Activated CD4-positive, alpha-beta T cell treated with anti-CD3 and anti-CD28 coated beads, Interleukin-2, Interleukin-4, amounts not matched to agents 100 ng/mL and 50 ng/mL, durations not matched to agents 16 hours and 8 hours (primary cell): Measurements from ENCODE around the gene GNG7.
"Not testable (repeated sequence)": the region's sequence is repeated elsewhere in the genome, so short reads cannot be mapped to it uniquely, and the experiment has no call there.

ENCODE experiments used
- DNase-seq: peaks from one replicate; pipeline ENCODE4 v3.0.0-alpha.2; 2020; ENCODE audit warnings: low spot score

The GNG7 gene

GRCh38 chr19:2713170-2713569 is 10.7 kb upstream of the GNG7 start:
- DNase-seq, result not testable (repeated sequence)

GRCh38 chr19:2711875-2712205 is 9.3 kb upstream of the GNG7 start:
- no peak for DNase-seq

- no peak for DNase-seq
These were observed 8.8 kb upstream of the GNG7 start for GRCh38 chr19:2711172-2711874.

GRCh38 chr19:2706251-2706650 is 3.8 kb upstream of the GNG7 start:
- no peak for DNase-seq

GRCh38 chr19:2703691-2704216 is 1.3 kb upstream of the GNG7 start:
- no peak for DNase-seq

- DNase-seq, result no peak
These were observed 563 bp upstream of the GNG7 start for GRCh38 chr19:2703077-2703437.

GRCh38 chr19:2701361-2702169 is 929 bp downstream of the GNG7 start:
- no peak for DNase-seq

- DNase-seq, result no peak
These were observed 1.7 kb downstream of the GNG7 start for GRCh38 chr19:2700660-2701360.

GRCh38 chr19:2699413-2700140 is 2.9 kb downstream of the GNG7 start:
- no peak for DNase-seq

- no peak for DNase-seq
These were observed 8.3 kb downstream of the GNG7 start for GRCh38 chr19:2694196-2694595.

- no peak for DNase-seq
These were observed 8.9 kb downstream of the GNG7 start for GRCh38 chr19:2693492-2694160.

GRCh38 chr19:2691951-2692350 is 10.5 kb downstream of the GNG7 start:
- no peak for DNase-seq

GRCh38 chr19:2690856-2691255 is 11.6 kb downstream of the GNG7 start:
- no peak for DNase-seq

GRCh38 chr19:2686360-2686759 is 16.1 kb downstream of the GNG7 start:
- no peak for DNase-seq

GRCh38 chr19:2685204-2685704 is 17.2 kb downstream of the GNG7 start:
- DNase-seq, result no peak

GRCh38 chr19:2683430-2684003 is 19.0 kb downstream of the GNG7 start:
- DNase-seq, result no peak

- no peak for DNase-seq
These were observed 21.7 kb downstream of the GNG7 start for GRCh38 chr19:2680808-2681207.

- no peak for DNase-seq
These were observed 23.1 kb downstream of the GNG7 start for GRCh38 chr19:2679439-2679838.

- DNase-seq, result not testable (repeated sequence)
These were observed 23.5 kb downstream of the GNG7 start for GRCh38 chr19:2678948-2679347.

- DNase-seq, result no peak
These were observed 24.3 kb downstream of the GNG7 start for GRCh38 chr19:2678044-2678671.

- no peak for DNase-seq
These were observed 25.7 kb downstream of the GNG7 start for GRCh38 chr19:2676823-2677222.
